ENCODE results near the gene PDE4B.

- TF ChIP-seq POLR2AphosphoS5 (IDR thresholded peaks at IDR 0.05) (no peak), CTCF (IDR thresholded peaks at IDR 0.05) (no peak), POLR2A (IDR thresholded peaks at IDR 0.05) (no peak)
Observed at GRCh38 chr1:65991694-65992093, 199.0 kb downstream of the PDE4B start.
